GM18951 (cell line): ENCODE results near the gene RASGRP4.
"Not testable (repeated sequence)": the region's sequence is repeated elsewhere in the genome, so short reads cannot be mapped to it uniquely, and the experiment has no call there.

Experiments used
- POLR2A ChIP-seq: IDR thresholded peaks from 4 replicates; pipeline ENCODE4 v1.6.1; 2011; ENCODE audit warnings: mild to moderate bottlenecking; ENCODE audit not compliant: insufficient read length, insufficient read depth; ENCODE audit errors: extremely low read depth
- in situ Hi-C: fragments of 300-500 bp; cut with MboI; formaldehyde crosslinking; loops from one replicate; pipeline ENCODE4 v1.12.0; 2022; ENCODE audit warnings: low sequenced_read_pairs, mixed read lengths, inconsistent platforms; ENCODE audit not compliant: unreplicated experiment

The RASGRP4 gene

DNA sequence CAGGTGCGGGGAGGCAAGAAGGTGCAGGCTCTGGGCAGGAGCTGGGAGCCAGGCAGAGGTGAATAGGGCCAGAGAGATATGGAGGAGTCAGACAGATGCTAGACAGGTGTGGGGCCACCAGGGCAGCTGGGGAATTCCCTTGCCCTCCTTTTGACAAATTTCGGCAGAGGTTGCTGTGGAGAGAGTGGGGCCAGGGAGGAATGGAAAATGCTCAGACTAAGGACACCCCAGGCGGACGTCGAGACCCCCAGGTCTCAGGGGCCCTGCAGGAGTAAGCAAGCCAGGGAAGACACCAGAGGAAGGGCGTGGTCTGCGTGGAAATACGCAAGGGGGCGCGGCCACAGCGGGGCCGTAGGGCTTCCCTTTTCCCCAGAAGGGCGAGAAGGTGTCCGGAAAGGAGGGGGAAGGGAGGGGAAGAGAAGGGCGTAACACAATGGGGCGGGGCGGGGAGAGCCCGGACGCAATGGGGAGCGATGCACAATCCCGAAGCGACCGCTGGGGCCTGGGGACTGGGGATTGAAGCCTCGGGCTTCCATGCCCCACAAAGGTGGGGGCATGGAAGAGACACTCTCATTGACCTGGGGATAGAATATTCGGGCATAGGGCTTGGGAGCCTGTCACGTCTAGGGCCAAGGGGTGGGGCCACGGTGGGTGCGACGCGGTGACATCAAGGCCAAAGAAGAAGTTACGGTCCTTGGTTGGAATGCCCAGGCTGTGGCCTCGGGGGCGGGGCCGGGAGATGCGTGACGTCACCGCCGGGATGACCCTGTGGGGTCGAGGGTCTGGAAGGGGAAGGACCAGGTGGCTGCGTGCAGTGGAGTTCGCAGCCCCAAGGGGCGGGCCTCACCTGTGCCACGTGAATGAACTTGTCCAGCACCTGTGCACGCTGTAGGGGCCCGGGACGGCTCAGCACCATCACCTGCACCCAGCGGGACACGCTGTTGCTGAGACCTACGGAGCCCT is 8.2 kb downstream of the RASGRP4 start:
- no peak for TF ChIP-seq POLR2A
- in situ Hi-C loops = no loop called here

DNA sequence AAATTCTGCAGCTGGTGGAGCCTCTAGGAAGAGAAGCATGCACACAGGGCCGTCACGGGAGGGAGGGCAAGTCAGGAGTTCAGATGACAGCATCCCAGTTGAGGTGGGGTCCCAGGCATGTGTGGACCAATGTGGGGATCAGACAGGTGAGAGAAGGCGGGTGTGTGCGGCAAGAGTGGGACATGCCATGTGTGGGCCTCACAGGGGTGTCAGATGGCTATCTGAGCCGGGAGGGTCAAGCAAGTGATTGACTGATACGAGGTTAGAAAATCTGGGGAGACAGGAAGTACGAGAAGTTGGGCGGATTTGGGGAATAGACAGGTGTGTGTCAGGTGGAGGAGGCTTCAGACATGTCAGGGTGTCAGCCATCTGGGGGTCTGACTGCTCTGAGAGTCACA is 8.9 kb downstream of the RASGRP4 start:
- in situ Hi-C loops = no loop called here
- no peak for TF ChIP-seq POLR2A

DNA sequence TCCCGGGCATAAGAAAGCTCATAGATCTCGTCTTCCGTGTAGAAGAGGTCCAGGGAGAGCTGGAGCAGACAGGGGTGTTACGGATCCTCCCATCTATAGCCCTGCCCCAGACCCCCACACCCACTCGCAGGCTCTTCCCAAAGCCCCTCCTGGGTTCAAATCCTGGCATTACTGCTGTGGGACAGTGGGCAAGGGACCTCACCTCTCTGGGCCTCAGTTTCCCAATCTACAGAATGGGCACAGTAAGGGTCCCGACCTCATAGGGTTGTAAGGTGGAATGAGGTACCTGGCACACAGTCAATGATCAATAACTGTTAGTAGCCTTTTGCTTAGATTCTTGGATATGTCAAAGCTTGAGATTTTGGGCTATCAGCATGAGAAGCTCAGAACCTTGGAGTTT is 12.6 kb downstream of the RASGRP4 start:
- in situ Hi-C loops = no loop called here
- TF ChIP-seq POLR2A = no peak

DNA sequence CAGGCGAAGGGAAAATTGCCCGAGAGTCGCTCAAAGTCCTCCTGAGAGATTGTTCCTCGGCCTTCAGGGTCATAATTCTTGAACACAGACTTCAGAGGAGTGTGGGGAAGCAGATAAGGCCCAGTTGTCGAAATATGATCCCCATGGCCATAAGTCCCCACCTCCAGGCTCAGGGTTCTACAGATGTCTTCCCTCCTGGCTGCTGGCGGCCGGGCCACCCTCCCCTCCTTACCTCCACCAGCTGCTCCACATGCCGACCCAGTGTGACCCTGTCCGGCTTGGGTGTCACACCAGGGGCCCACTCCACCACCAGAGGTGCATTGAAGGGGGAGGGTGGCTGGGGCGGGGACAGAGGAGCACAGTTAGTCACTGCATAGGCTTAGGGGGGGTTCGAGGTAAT is 13.1 kb downstream of the RASGRP4 start:
- in situ Hi-C loops = no loop called here
- no peak for TF ChIP-seq POLR2A

DNA sequence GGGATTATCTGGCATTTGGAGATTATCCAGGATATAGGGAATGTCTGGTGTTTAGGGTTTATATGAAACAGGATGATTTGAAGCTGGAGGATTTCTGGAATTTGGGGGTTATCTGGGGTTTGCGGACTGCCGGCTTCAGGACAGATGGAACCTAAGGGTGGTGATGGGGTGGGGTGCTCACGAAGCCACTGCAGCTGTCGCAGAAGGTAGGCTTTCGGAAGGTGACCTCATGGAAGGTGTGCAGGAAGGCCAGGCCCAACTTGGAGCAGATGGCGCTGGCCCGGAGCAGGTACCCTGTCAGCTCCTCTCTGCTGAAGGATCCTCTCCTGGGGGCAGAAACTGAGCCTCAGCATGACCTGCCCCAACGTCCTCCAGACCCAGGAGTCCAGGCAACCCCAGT is 13.5 kb downstream of the RASGRP4 start:
- no peak for TF ChIP-seq POLR2A
- in situ Hi-C loops = no loop called here

DNA sequence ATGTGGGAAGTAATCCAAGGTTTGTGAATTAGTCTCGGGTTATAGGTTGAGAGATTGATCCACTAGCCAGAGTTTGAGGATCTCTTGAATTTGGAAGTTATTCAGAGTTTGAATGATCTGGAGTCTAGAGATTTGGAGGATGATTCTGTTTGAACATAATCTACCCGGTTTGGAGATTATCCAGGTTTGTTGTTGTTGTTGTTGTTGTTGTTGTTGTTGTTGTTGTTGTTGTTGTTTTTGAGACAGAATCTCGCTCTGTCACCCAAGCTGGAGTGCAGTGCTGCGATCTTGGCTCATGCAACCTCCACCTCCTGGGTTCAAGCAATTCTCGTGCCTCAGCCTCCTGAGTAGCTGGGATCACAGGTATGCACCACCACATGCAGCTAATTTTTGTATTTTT is 14.1 kb downstream of the RASGRP4 start:
- in situ Hi-C loops = not testable (repeated sequence)

DNA sequence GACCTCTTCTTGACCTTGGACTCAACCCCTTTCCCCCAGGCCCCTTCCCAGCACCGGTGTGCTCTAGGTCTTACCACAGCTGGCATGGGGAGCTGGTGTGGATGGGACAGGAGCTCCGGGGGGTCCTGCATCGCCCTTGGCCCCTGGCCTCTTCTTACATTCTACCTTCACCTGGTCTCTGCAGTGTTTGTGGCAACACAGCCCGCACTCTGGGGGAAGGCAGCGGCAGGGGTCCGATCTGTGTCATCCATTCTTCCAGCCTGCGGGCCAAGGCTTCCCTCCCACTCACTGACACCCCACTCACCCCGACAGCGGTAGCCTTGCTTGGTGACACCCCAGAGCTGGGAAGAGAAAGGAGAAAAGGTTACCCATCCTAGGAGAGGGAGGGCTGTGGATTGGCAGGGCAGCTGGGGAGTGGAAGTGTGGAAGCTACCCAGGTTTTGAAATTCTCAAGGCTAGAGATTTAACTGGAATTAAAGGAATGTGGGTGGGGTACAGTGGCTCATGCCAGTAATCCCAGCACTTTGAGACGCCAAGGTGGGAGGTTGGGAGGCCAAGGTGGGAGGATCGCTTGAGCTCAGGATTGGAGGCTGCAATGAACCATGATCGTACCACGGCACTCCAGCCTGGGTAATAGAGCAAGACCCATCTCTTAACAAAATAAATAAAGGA is 14.8 kb downstream of the RASGRP4 start:
- in situ Hi-C loops = no loop called here
- no peak for TF ChIP-seq POLR2A

DNA sequence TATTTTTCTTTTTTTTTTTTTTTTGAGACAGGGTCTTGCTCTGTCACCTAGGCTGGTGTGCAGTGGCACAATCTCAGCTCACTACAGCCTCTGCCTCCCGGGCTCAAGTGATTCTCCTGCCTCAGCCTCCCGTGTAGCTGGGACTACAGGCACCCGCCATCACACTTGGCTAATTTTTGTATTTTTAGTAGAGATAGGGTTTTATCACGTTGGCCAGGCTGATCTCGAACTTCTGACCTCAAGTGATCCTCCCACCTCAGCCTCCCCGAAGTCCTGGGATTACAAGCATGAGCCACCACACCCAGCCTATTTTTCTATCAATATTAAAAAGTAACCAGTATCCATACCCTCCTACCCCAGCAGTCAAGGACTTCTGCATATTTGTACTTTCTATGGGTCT is 15.6 kb downstream of the RASGRP4 start:
- in situ Hi-C loops = not testable (repeated sequence)

DNA sequence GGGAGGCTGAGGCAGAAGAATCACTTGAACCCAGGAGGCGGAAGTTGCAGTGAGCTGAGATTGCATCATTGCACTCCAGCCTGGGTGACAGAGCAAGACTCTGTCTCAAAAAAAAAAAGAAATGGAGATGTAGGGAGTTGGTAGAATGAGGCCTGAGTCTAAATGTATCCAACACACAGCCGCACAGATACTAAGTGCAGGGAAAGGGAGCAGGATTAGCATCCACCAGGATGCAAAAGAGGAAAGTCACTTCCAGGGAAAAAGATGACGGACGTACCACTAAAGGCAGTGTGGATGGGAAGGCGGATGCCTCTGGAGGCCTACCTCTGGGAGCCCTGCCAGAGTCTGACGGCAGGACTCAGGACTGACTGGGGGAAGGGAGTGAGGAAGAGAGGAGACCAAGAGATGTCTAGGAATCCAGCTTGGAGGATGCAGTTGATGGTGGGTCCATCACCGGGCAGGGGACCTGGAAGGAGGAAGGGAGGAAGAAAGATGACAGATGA is 16.3 kb downstream of the RASGRP4 start:
- in situ Hi-C loops = no loop called here

DNA sequence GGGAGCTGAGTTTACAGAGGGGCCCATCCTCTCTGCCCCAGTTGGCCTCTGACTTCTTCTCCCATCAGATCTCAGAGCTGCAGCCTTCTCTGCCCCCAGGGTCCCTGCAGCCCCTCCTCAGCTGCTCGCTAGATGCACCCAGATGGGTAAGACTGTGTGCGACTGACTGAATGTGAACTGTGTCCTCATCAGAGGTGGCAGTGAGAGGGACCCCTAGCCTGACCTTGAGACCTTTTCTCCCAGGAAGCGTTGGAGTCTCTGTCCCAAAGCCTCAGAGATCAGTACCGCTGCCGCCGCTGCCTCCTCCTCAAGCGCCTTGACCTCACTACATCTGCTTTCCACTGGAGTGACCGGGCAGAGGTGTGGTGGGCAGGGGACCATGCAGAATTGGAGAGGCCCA is 20.7 kb downstream of the RASGRP4 start:
- in situ Hi-C loops = no loop called here

More for the DNA sequence above, 16.3 kb downstream of the RASGRP4 start:
- TF ChIP-seq POLR2A = no peak

DNA sequence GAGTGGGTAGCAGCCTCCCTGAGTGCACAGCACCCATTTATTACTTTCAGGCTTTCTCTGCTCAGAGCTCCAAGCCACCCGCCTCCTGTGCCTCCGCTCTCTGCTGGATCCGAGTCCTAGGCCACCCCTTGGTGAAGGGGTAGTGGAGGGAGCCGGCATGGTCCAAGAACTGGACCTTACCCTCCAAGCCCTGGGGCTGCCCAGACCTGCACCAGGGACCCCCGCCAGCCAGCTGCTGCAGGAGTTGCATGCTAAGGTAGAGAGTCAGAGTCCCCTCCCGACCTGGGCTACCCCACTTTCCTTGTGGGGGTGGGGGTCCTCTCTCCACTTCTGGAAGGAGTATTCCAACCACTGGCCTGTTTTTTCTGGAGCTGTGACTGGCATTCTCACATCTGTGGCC is 21.2 kb downstream of the RASGRP4 start:
- in situ Hi-C loops = no loop called here

More for the DNA sequence above, 20.7 kb downstream of the RASGRP4 start:
- TF ChIP-seq POLR2A = no peak

DNA sequence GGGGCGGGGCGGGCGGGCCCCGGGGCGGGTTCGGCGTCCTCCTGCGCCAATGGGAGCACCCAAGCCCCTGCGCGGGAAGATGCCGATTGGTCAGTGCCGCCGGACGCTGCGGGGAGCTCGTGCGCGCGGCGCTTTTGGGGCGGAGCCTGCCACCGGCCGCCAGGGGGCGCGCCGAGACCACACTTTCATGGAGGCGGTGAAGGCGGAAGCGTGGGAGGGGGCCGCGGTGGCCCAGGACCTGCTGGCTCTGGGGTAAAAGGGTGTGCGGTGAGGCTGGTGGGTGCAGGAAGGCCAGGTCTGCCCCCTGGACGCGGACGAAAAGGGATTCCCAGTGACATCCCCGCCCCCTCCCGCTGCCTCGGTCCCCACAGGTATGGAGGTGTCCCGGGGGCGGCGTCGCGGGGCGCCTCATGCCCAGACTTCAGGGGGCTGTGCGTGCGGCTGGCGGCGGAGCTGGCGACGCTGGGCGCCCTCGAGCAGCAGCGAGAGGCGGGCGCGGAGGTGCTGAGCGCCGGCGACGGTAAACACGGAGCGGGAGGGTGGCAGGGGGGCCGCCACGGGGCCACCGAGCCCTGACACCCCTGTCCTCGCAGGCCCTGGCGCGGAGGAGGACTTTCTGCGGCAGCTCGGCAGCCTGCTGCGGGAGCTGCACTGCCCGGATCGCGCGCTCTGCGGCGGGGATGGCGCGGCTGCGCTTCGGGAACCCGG is 22.9 kb downstream of the RASGRP4 start, which contains the start of gene FAM98C:
Gene FAM98C, plus strand, starts transcription at position 127 of the 708 bp plus-strand sequence. Its CDS starts 61 bp downstream, at position 188.
- in situ Hi-C loops = no loop called here
- TF ChIP-seq POLR2A = peak; percentile 52

More for the DNA sequence above, 21.2 kb downstream of the RASGRP4 start:
- TF ChIP-seq POLR2A = no peak

DNA sequence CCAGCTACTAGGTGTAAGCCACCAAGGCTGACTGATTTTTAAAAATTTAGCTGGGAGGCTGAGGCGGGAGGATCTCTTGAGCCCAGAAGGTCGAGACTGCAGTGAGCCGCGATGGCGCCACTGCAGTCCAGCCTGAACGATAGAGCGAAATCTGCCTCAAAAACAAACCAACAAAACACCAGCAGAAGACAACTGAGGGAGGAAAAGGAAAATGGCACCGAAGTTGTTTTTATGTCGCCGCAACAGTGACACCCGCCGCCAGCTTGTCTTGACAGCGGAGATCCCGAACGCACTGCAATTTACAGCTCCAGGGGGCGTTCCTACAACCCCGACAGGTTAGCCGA is 23.4 kb downstream of the RASGRP4 start:
- in situ Hi-C loops = no loop called here
- TF ChIP-seq POLR2A = peak; percentile 3
